ENCODE results near the gene JARID2. TPM values are rescaled to one million over a fixed set of nuclear protein-coding genes. Genes with fewer than 3 reads are reported as not detected.

JARID2 gene
- total RNA-seq, 1 donor from 2014 or later, result 12.5 TPM

GRCh38 chr6:15242937-15243614 lies 2.8 kb upstream of the JARID2 start:
- no peak for DNase-seq (ENCODE audit: extremely low spot score, unreplicated experiment)
- Mint-ChIP-seq H3K9me3 (ENCODE audit: unreplicated experiment) (no peaks in the 10 kb centered on the region), H3K4me3 (ENCODE audit: unreplicated experiment) (no peak overlapping the region), H3K36me3 (ENCODE audit: unreplicated experiment) (no peaks in the 10 kb centered on the region), H3K27me3 (ENCODE audit: unreplicated experiment) (peaks cover 3% of the 10 kb centered on the region), H3K27ac (ENCODE audit: unreplicated experiment) (no peak overlapping the region), H3K4me1 (ENCODE audit: unreplicated experiment) (peaks cover 20% of the 10 kb centered on the region)
- TF ChIP-seq CTCF (IDR thresholded peaks at IDR 0.05), result no peak

DNA sequence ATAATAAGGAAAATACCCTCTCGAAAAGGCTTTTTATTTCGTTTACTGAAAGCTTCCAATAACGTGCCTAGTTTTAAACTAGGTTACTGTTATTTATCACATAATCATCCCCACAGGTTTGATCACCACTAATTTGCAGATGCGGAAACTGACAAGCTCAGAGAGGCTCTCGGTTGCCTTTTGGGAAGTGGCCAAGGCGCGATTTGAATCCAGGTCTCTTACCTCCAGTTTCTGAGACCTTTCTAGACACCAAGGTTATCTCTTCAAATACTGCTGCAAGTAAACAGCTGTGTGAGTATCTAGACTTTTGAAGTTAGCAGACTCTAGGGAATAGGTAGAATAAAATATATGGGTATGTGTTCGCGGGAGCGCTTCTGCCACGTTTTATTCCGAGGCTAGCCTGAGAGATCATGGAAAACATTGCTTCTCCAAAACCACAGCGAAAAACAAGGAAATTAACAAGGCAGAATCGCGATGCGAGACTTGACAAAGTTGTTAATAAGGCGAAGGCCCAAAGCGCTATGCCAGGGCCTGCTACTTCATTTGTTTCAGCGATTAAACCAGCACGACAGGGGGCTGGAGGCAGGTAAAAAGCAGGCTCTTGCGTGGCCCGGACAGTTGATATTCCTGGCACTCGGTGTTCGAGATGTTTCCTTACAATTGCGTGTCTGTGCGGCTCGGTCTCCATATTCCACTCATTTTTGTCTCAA lies 1.8 kb upstream of the JARID2 start:
- H3K4me3 Mint-ChIP-seq (ENCODE audit: unreplicated experiment), result peak overlapping the region; percentile 76
- H3K27me3 Mint-ChIP-seq (ENCODE audit: unreplicated experiment), result peaks cover 3% of the 10 kb centered on the region
- no peak for DNase-seq (ENCODE audit: extremely low spot score, unreplicated experiment)
- peak overlapping the region; percentile 76 for H3K27ac Mint-ChIP-seq (ENCODE audit: unreplicated experiment)
- TF ChIP-seq CTCF (IDR thresholded peaks at IDR 0.05), result no peak
- H3K4me1 Mint-ChIP-seq (ENCODE audit: unreplicated experiment), result peaks cover 21% of the 10 kb centered on the region
- H3K36me3 Mint-ChIP-seq (ENCODE audit: unreplicated experiment), result no peaks in the 10 kb centered on the region
- no peaks in the 10 kb centered on the region for H3K9me3 Mint-ChIP-seq (ENCODE audit: unreplicated experiment)

- peak overlapping the region; percentile 97 for H3K27ac Mint-ChIP-seq (ENCODE audit: unreplicated experiment)
- H3K9me3 Mint-ChIP-seq (ENCODE audit: unreplicated experiment), result no peaks in the 10 kb centered on the region
- no peaks in the 10 kb centered on the region for H3K36me3 Mint-ChIP-seq (ENCODE audit: unreplicated experiment)
- peak; percentile 88 for DNase-seq (ENCODE audit: extremely low spot score, unreplicated experiment)
- peak overlapping the region; percentile 98 for H3K4me3 Mint-ChIP-seq (ENCODE audit: unreplicated experiment)
- H3K4me1 Mint-ChIP-seq (ENCODE audit: unreplicated experiment), result peaks cover 23% of the 10 kb centered on the region
- TF ChIP-seq CTCF (IDR thresholded peaks at IDR 0.05), result no peak
- no peaks in the 10 kb centered on the region for H3K27me3 Mint-ChIP-seq (ENCODE audit: unreplicated experiment)
Measured at GRCh38 chr6:15244620-15245360, 1.1 kb upstream of the JARID2 start.

GRCh38 chr6:15246217-15246665 lies 372 bp downstream of the JARID2 start:
- Mint-ChIP-seq H3K27me3 (ENCODE audit: unreplicated experiment) (no peaks in the 10 kb centered on the region), H3K4me3 (ENCODE audit: unreplicated experiment) (peak overlapping the region; percentile 98), H3K9me3 (ENCODE audit: unreplicated experiment) (no peaks in the 10 kb centered on the region), H3K27ac (ENCODE audit: unreplicated experiment) (peak overlapping the region; percentile 97), H3K36me3 (ENCODE audit: unreplicated experiment) (no peaks in the 10 kb centered on the region), H3K4me1 (ENCODE audit: unreplicated experiment) (peaks cover 24% of the 10 kb centered on the region)
- no peak for DNase-seq (ENCODE audit: extremely low spot score, unreplicated experiment)
- TF ChIP-seq CTCF (IDR thresholded peaks at IDR 0.05), result no peak

All from osteocyte (in vitro differentiated cells).